Activated naive CD4-positive, alpha-beta T cell treated with anti-CD3 and anti-CD28 coated beads for 36 hours (primary cell): Measurements from ENCODE around the gene PRKN. TPM values are rescaled to one million over a fixed set of nuclear protein-coding genes. Genes with fewer than 3 reads are reported as not detected.

Experiments
- CTCF ChIA-PET: fragments of 350-600 bp; sonication (Branson Sonifier 250); formaldehyde crosslinking; loops from one replicate; lab custom pipeline; 2021; ENCODE audit warnings: antibody characterized with exemption; lab: Charles Lee
- DNase-seq: peaks from one replicate; pipeline ENCODE4 v3.0.0-alpha.2; 2020
- H3K27ac Mint-ChIP-seq: one replicate; pipeline ENCODE4 v1.8.0; 2021; ENCODE audit warnings: mild to moderate bottlenecking, mixed read lengths
- H3K27me3 Mint-ChIP-seq: one replicate; pipeline ENCODE4 v1.8.0; 2021; ENCODE audit warnings: low read depth, mixed read lengths
- H3K36me3 Mint-ChIP-seq: one replicate; pipeline ENCODE4 v1.8.0; 2021; ENCODE audit warnings: low read depth, mixed read lengths
- H3K4me1 Mint-ChIP-seq: one replicate; pipeline ENCODE4 v1.8.0; 2021; ENCODE audit warnings: low read depth, mixed read lengths
- H3K4me3 Mint-ChIP-seq: one replicate; pipeline ENCODE4 v1.8.0; 2021; ENCODE audit warnings: mild to moderate bottlenecking, moderate library complexity, mixed read lengths
- H3K9me3 Mint-ChIP-seq: one replicate; pipeline ENCODE4 v1.8.0; 2021; ENCODE audit warnings: mixed read lengths
- intact Hi-C: fragments of 100-400 bp; cut with micrococcal nuclease; formaldehyde crosslinking; loops from one replicate; pipeline ENCODE4 v1.15.1; 2023
- total RNA-seq, 2 experiments: library from RNA; stranded (reverse); gene quantifications; one replicate each; pipeline ENCODE4 v1.2.3, GENCODE V29; 2021

PRKN gene
- total RNA-seq, 2 experiments from 2014 or later, result 0.33 to 0.72 TPM

GRCh38 chr6:161963634-161964234, 763.8 kb downstream of the PRKN start:
- Mint-ChIP-seq H3K4me3 (no peak overlapping the region), H3K27me3 (no peaks in the 10 kb centered on the region), H3K9me3 (no peaks in the 10 kb centered on the region), H3K4me1 (no peaks in the 10 kb centered on the region), H3K27ac (no peak overlapping the region), H3K36me3 (no peaks in the 10 kb centered on the region)
- DNase-seq, result no peak
- intact Hi-C loops, result no loop called here
- CTCF ChIA-PET, result no interaction called here

- no peaks in the 10 kb centered on the region for H3K36me3 Mint-ChIP-seq
- no peak for DNase-seq
- H3K4me1 Mint-ChIP-seq, result no peaks in the 10 kb centered on the region
- H3K9me3 Mint-ChIP-seq, result no peaks in the 10 kb centered on the region
- CTCF ChIA-PET, result no interaction called here
- no peak overlapping the region for H3K4me3 Mint-ChIP-seq
- intact Hi-C loops, result no loop called here
- no peaks in the 10 kb centered on the region for H3K27me3 Mint-ChIP-seq
- no peak overlapping the region for H3K27ac Mint-ChIP-seq
Observed at GRCh38 chr6:161963181-161963580, 764.4 kb downstream of the PRKN start.

- H3K9me3 Mint-ChIP-seq, result peaks cover 2% of the 10 kb centered on the region
- intact Hi-C loops, result no loop called here
- no peak overlapping the region for H3K27ac Mint-ChIP-seq
- no peaks in the 10 kb centered on the region for H3K36me3 Mint-ChIP-seq
- DNase-seq, result no peak
- no peaks in the 10 kb centered on the region for H3K27me3 Mint-ChIP-seq
- CTCF ChIA-PET, result no interaction called here
- H3K4me3 Mint-ChIP-seq, result no peak overlapping the region
- no peaks in the 10 kb centered on the region for H3K4me1 Mint-ChIP-seq
Observed at GRCh38 chr6:161961796-161962195, 765.8 kb downstream of the PRKN start.

DNA sequence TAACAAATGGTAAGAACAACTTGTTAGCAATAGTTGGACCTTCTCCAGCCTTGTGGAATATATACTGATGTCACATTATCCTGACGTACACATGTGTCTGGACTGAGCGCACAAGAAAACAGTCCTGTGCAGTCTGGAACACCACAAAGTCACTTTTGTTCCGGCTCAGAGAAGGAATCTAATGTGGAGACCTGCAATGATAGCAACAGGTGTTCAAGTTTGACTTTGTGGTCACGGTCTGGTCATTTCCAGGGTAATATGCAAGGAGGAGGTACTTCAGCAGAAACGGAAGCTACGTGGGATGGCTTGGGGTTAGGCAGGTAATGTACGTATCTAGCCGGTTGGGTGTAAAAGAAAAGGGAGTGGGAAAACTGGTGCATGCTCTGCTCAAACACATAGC, 766.5 kb downstream of the PRKN start:
- no peaks in the 10 kb centered on the region for H3K27me3 Mint-ChIP-seq
- no peak overlapping the region for H3K27ac Mint-ChIP-seq
- CTCF ChIA-PET, result no interaction called here
- H3K4me1 Mint-ChIP-seq, result no peaks in the 10 kb centered on the region
- H3K36me3 Mint-ChIP-seq, result no peaks in the 10 kb centered on the region
- no peak for DNase-seq
- intact Hi-C loops, result no loop called here
- H3K4me3 Mint-ChIP-seq, result no peak overlapping the region
- peaks cover 2% of the 10 kb centered on the region for H3K9me3 Mint-ChIP-seq

- CTCF ChIA-PET, result no interaction called here
- Mint-ChIP-seq H3K36me3 (no peaks in the 10 kb centered on the region), H3K4me1 (no peaks in the 10 kb centered on the region), H3K9me3 (peaks cover 2% of the 10 kb centered on the region), H3K4me3 (no peak overlapping the region), H3K27me3 (no peaks in the 10 kb centered on the region), H3K27ac (no peak overlapping the region)
- intact Hi-C loops, result no loop called here
- DNase-seq, result no peak
Observed at GRCh38 chr6:161959072-161959471, 768.5 kb downstream of the PRKN start.

GRCh38 chr6:161956082-161956481, 771.5 kb downstream of the PRKN start:
- CTCF ChIA-PET, result no interaction called here
- Mint-ChIP-seq H3K27ac (no peak overlapping the region), H3K9me3 (peaks cover 2% of the 10 kb centered on the region), H3K4me3 (no peak overlapping the region), H3K36me3 (no peaks in the 10 kb centered on the region), H3K27me3 (no peaks in the 10 kb centered on the region), H3K4me1 (no peaks in the 10 kb centered on the region)
- intact Hi-C loops, result no loop called here
- no peak for DNase-seq

GRCh38 chr6:161954699-161955276, 772.8 kb downstream of the PRKN start:
- Mint-ChIP-seq H3K9me3 (peaks cover 4% of the 10 kb centered on the region), H3K4me3 (no peak overlapping the region), H3K4me1 (no peaks in the 10 kb centered on the region), H3K36me3 (peaks cover 2% of the 10 kb centered on the region), H3K27me3 (no peaks in the 10 kb centered on the region), H3K27ac (no peak overlapping the region)
- no peak for DNase-seq
- intact Hi-C loops, result no loop called here
- CTCF ChIA-PET, result no interaction called here

GRCh38 chr6:161954077-161954476, 773.5 kb downstream of the PRKN start:
- intact Hi-C loops, result no loop called here
- Mint-ChIP-seq H3K27me3 (no peaks in the 10 kb centered on the region), H3K27ac (no peak overlapping the region), H3K4me1 (no peaks in the 10 kb centered on the region), H3K36me3 (peaks cover 2% of the 10 kb centered on the region), H3K9me3 (peaks cover 4% of the 10 kb centered on the region), H3K4me3 (no peak overlapping the region)
- DNase-seq, result no peak
- CTCF ChIA-PET, result no interaction called here

DNA sequence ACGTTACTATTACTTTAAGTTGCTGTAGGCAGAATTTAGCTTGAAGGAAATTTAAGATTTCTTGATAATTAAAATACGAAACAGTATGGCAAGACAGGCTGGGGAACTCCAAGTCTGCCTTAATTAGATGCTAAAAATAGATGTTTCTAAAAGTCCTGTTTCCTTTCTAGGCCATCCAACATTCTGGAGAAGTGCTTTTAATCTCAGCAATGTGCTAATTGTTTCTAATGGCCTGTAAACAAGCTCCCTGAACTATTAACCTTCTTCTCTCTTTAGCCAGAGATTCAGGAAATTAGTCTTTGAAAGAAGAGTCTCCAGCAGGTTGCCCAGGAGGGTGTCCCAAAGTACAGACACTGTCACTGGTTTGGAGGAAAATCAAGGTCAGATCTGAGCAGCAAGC, 776.4 kb downstream of the PRKN start:
- Mint-ChIP-seq H3K4me3 (no peak overlapping the region), H3K27me3 (no peaks in the 10 kb centered on the region), H3K9me3 (peaks cover 2% of the 10 kb centered on the region), H3K4me1 (no peaks in the 10 kb centered on the region), H3K27ac (no peak overlapping the region), H3K36me3 (peaks cover 2% of the 10 kb centered on the region)
- intact Hi-C loops, result no loop called here
- CTCF ChIA-PET, result interaction anchor here (0.6 kb wide), 1 partner anchor 13 kb away, joined by 3 read pairs; no protein-coding TSS in a partner anchor
- DNase-seq, result no peak

DNA sequence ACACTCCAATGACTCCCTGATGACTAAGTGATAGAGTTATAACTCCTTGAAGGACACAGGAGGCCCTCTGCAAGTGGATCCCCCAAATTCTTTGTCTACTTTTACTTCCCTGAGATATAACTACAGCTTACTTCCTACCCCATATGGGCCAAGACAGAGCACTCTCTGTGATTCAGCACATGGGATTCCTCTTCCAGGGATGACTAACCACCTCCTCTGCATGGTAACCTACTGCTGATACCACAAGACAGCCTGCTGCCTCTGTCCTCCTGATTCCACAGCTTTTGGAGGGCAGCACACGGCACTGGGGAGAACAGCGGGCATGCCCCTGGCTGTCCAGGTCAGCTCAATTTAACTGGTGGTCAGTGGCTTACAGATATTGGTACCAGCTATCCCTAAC, 778.0 kb downstream of the PRKN start:
- no peak overlapping the region for H3K4me3 Mint-ChIP-seq
- no peaks in the 10 kb centered on the region for H3K27me3 Mint-ChIP-seq
- intact Hi-C loops, result no loop called here
- CTCF ChIA-PET, result no interaction called here
- no peaks in the 10 kb centered on the region for H3K4me1 Mint-ChIP-seq
- DNase-seq, result no peak
- H3K9me3 Mint-ChIP-seq, result peaks cover 2% of the 10 kb centered on the region
- peaks cover 2% of the 10 kb centered on the region for H3K36me3 Mint-ChIP-seq
- H3K27ac Mint-ChIP-seq, result no peak overlapping the region

DNA sequence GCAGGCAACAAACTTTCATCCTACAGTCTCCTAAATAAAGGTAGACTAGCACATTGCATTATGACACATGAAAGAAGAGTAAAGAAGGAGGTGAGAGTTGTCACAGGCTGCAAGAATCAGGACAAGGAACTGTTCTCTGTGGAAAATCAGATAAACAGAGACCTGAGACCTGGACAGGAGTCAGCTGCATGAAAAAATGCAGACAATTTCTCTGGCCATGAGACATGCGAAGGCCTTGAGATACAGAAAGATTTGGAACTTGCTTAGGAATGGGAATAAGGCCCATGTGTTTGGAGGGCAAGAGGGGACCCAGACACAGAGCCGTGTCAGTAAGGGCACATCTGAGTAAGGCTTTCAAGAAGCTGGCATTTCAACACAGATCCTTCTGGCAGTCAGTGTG, 779.1 kb downstream of the PRKN start:
- CTCF ChIA-PET, result no interaction called here
- Mint-ChIP-seq H3K4me3 (no peak overlapping the region), H3K9me3 (peaks cover 2% of the 10 kb centered on the region), H3K27me3 (no peaks in the 10 kb centered on the region), H3K4me1 (no peaks in the 10 kb centered on the region), H3K36me3 (peaks cover 2% of the 10 kb centered on the region), H3K27ac (no peak overlapping the region)
- intact Hi-C loops, result no loop called here
- no peak for DNase-seq

DNA sequence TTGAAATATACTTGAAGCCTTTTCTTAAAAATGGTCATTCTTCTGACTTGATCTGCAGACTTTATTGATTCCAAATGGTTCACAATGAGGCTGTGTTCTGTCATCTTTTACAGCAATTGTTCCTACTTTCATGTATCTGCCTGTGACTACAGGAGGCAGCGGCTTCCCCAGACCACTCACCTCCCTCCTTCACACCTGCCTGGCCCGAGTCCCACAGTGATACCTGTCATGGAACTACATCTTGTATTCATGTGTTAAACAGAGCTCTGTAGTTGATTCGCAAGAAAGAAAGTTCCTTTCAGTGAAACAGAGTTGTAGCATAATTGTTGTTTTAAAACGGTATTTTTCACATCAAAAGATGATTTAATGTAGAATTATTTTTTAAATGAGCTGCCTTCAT, 780.2 kb downstream of the PRKN start:
- Mint-ChIP-seq H3K27me3 (no peaks in the 10 kb centered on the region), H3K36me3 (peaks cover 2% of the 10 kb centered on the region), H3K4me3 (no peak overlapping the region), H3K27ac (no peak overlapping the region), H3K4me1 (no peaks in the 10 kb centered on the region), H3K9me3 (peaks cover 2% of the 10 kb centered on the region)
- CTCF ChIA-PET, result no interaction called here
- no peak for DNase-seq
- intact Hi-C loops, result no loop called here

GRCh38 chr6:161946461-161946860, 781.1 kb downstream of the PRKN start:
- no peak for DNase-seq
- intact Hi-C loops, result no loop called here
- Mint-ChIP-seq H3K27me3 (no peaks in the 10 kb centered on the region), H3K4me3 (no peak overlapping the region), H3K36me3 (peaks cover 2% of the 10 kb centered on the region), H3K4me1 (no peaks in the 10 kb centered on the region), H3K27ac (no peak overlapping the region), H3K9me3 (peaks cover 2% of the 10 kb centered on the region)
- CTCF ChIA-PET, result no interaction called here
